Measurements from ENCODE around the gene TPX2.

TPX2 gene

GRCh38 chr20:31706607-31707257 is 32.4 kb upstream of the TPX2 start:
- DNase-seq (ENCODE audit: low read depth): no peak

- DNase-seq (ENCODE audit: low read depth): no peak
Measured at GRCh38 chr20:31707258-31707615, 31.9 kb upstream of the TPX2 start.

GRCh38 chr20:31707994-31708735 is 30.9 kb upstream of the TPX2 start:
- DNase-seq (ENCODE audit: low read depth): no peak

GRCh38 chr20:31708736-31709534 is 30.2 kb upstream of the TPX2 start:
- no peak for DNase-seq (ENCODE audit: low read depth)

- DNase-seq (ENCODE audit: low read depth): no peak
Measured at GRCh38 chr20:31709939-31710338, 29.2 kb upstream of the TPX2 start.

- no peak for DNase-seq (ENCODE audit: low read depth)
Measured at GRCh38 chr20:31710423-31711108, 28.5 kb upstream of the TPX2 start.

GRCh38 chr20:31711179-31712111 is 27.6 kb upstream of the TPX2 start:
- DNase-seq (ENCODE audit: low read depth): no peak

GRCh38 chr20:31712112-31712553 is 27.0 kb upstream of the TPX2 start:
- DNase-seq (ENCODE audit: low read depth): no peak

GRCh38 chr20:31712564-31713311 is 26.4 kb upstream of the TPX2 start:
- no peak for DNase-seq (ENCODE audit: low read depth)

- DNase-seq (ENCODE audit: low read depth): no peak
Measured at GRCh38 chr20:31713312-31714273, 25.5 kb upstream of the TPX2 start.

- no peak for DNase-seq (ENCODE audit: low read depth)
Measured at GRCh38 chr20:31715766-31716165, 23.3 kb upstream of the TPX2 start.

GRCh38 chr20:31716351-31716750 is 22.7 kb upstream of the TPX2 start:
- no peak for DNase-seq (ENCODE audit: low read depth)

- DNase-seq (ENCODE audit: low read depth): no peak
Measured at GRCh38 chr20:31716818-31717477, 22.1 kb upstream of the TPX2 start.

GRCh38 chr20:31717478-31718201 is 21.4 kb upstream of the TPX2 start:
- DNase-seq (ENCODE audit: low read depth): no peak

- no peak for DNase-seq (ENCODE audit: low read depth)
Measured at GRCh38 chr20:31718952-31719643, 20.0 kb upstream of the TPX2 start.

- DNase-seq (ENCODE audit: low read depth): no peak
Measured at GRCh38 chr20:31719644-31720485, 19.2 kb upstream of the TPX2 start.

Measured in stimulated activated CD8-positive, alpha-beta memory T cell treated with anti-CD3 and anti-CD28 coated beads, Interleukin-12 subunit alpha, Interleukin-12 subunit beta, amount 100 ng/mL, for 1 hour (primary cell).